Tibial nerve (tissue), 4 donors: ENCODE measurements around the gene PRR35. TPM values are rescaled to one million over a fixed set of nuclear protein-coding genes. Genes with fewer than 3 reads are reported as not detected.
A peak's percentile ranks its signal among the peaks of the same experiment; 100 is the strongest.

Experiments
- DNase-seq, 2 donors: peaks; one replicate each; pipeline ENCODE4 v3.0.0-alpha.2; 2019; ENCODE audit warnings: low spot score in 2 of 2
- H3K27ac ChIP-seq, 4 donors: fragments of 200-600 bp; sonication (generic) in 3 of 4; one replicate each; pipeline ENCODE4 v1.5.1; 2017 to 2019; ENCODE audit warnings: mild to moderate bottlenecking in 1 of 4
- H3K27me3 ChIP-seq, 2 donors: fragments of 200-600 bp; sonication (generic) in 1 of 2; one replicate each; pipeline versions ENCODE4 v1.5.1 to v1.6.0; 2017 to 2019
- H3K36me3 ChIP-seq, 3 donors: fragments of 200-600 bp; sonication (generic); one replicate each; pipeline ENCODE4 v1.5.1; 2018 to 2019
- H3K4me1 ChIP-seq, 4 donors: fragments of 200-600 bp; sonication (generic) in 3 of 4; one replicate each; pipeline ENCODE4 v1.5.1; 2017 to 2019
- H3K4me3 ChIP-seq, 4 donors: fragments of 200-600 bp; sonication (generic) in 3 of 4; one replicate each; pipeline ENCODE4 v1.5.1; 2017 to 2019; ENCODE audit warnings: mild to moderate bottlenecking in 1 of 4, moderate library complexity in 1 of 4
- H3K9me3 ChIP-seq, 4 donors: fragments of 200-600 bp; sonication (generic) in 3 of 4; one replicate each; pipeline ENCODE4 v1.5.1; 2017 to 2019
- CTCF ChIP-seq, 5 experiments: fragments of 200-600 bp in 3 of 5; fragments of 450-650 bp in 2 of 5; sonication (generic) in 3 of 5; IDR thresholded peaks; one replicate each; pipeline ENCODE4 v1.5.1; 2016 to 2019; ENCODE audit warnings: antibody characterized with exemption in 5 of 5, mild to moderate bottlenecking in 3 of 5, moderate library complexity in 2 of 5
- EP300 ChIP-seq, 2 donors: sonication (generic); formaldehyde crosslinking; IDR thresholded peaks; one replicate each; pipeline ENCODE4 v1.6.1; 2017; ENCODE audit warnings: antibody characterized with exemption in 2 of 2, mild to moderate bottlenecking in 1 of 2
- POLR2A ChIP-seq, 2 donors: fragments of 450-650 bp; IDR thresholded peaks; one replicate each; pipeline ENCODE4 v1.6.1; 2017; ENCODE audit warnings: antibody characterized with exemption in 2 of 2, mild to moderate bottlenecking in 2 of 2, moderate library complexity in 2 of 2
- WGBS, 2 donors: methylation state at CpG; one replicate each; pipeline ENCODE4 v1.1.5; 2018; 5-methylcytosine and 5-hydroxymethylcytosine counted together
- total RNA-seq, 4 donors: library from RNA; depleted of rRNA; stranded (reverse); fragments of >200 nt; gene quantifications; one replicate each; pipeline ENCODE4 v1.1.0, GENCODE V29; 2016

The PRR35 gene
- total RNA-seq, 4 donors from 2014 or later: not detected

GRCh38 chr16:585351-585750 lies 25.2 kb downstream of the PRR35 start:
- Histone ChIP-seq H3K27ac (no peak overlapping the region), H3K36me3 (peaks cover 0 to 32% (median 0%) of the 10 kb centered on the region in 3 donors), H3K27me3 (no peaks in the 10 kb centered on the region), H3K4me1 (peaks cover 0 to 42% (median 15%) of the 10 kb centered on the region in 4 donors), H3K9me3 (no peaks in the 10 kb centered on the region), H3K4me3 (no peak overlapping the region)
- DNase-seq: no peak
- TF ChIP-seq CTCF (IDR thresholded peaks at IDR 0.05): peak in 1 of 5 experiments; percentile 23
- no peak for TF ChIP-seq POLR2A (IDR thresholded peaks at IDR 0.05)
- WGBS, 2 donors: 8 to 14% methylated on average over 4 to 8 of the region's 10 CpGs

GRCh38 chr16:586047-586644 lies 26.0 kb downstream of the PRR35 start:
- no peak overlapping the region for H3K27ac ChIP-seq
- no peak for TF ChIP-seq CTCF (IDR thresholded peaks at IDR 0.05)
- WGBS, 2 donors: 40 to 45% methylated on average over 15 to 16 of the region's 16 CpGs
- H3K4me3 ChIP-seq: no peak overlapping the region
- peaks cover 0 to 24% (median 0%) of the 10 kb centered on the region in 3 donors for H3K36me3 ChIP-seq
- peaks cover 0 to 49% (median 22%) of the 10 kb centered on the region in 4 donors for H3K4me1 ChIP-seq
- no peaks in the 10 kb centered on the region for H3K27me3 ChIP-seq
- no peaks in the 10 kb centered on the region for H3K9me3 ChIP-seq
- DNase-seq: no peak

- no peak for DNase-seq
- Histone ChIP-seq H3K27ac (peak overlapping the region in 1 of 4 donors; percentile 14), H3K4me3 (no peak overlapping the region), H3K36me3 (peaks cover 0 to 17% (median 0%) of the 10 kb centered on the region in 3 donors), H3K4me1 (peaks cover 0 to 57% (median 27%) of the 10 kb centered on the region in 4 donors), H3K9me3 (no peaks in the 10 kb centered on the region), H3K27me3 (no peaks in the 10 kb centered on the region)
- 36 to 51% methylated on average over 5 to 14 of the region's 14 CpGs for WGBS, 2 donors
- TF ChIP-seq POLR2A (IDR thresholded peaks at IDR 0.05) (no peak), EP300 (IDR thresholded peaks at IDR 0.05) (no peak), CTCF (IDR thresholded peaks at IDR 0.05) (no peak)
Observed at GRCh38 chr16:586645-587590, 26.7 kb downstream of the PRR35 start.

- TF ChIP-seq CTCF (IDR thresholded peaks at IDR 0.05) (no peak), EP300 (IDR thresholded peaks at IDR 0.05) (no peak), POLR2A (IDR thresholded peaks at IDR 0.05) (no peak)
- 0 to 2% methylated on average over 15 to 21 of the region's 21 CpGs for WGBS, 2 donors
- peak overlapping the region; percentile 42 to 100 (median 90) for H3K4me3 ChIP-seq
Observed at GRCh38 chr16:588639-588888, 28.4 kb downstream of the PRR35 start.

More at GRCh38 chr16:588639-588888, 28.4 kb downstream of the PRR35 start:
- H3K36me3 ChIP-seq: peaks cover 0 to under 1% (median 0%) of the 10 kb centered on the region in 3 donors
- DNase-seq: no peak
- H3K27ac ChIP-seq: peak overlapping the region; percentile 81 to 98 (median 92)
- no peaks in the 10 kb centered on the region for H3K27me3 ChIP-seq
- no peaks in the 10 kb centered on the region for H3K9me3 ChIP-seq
- peaks cover 0 to 67% (median 36%) of the 10 kb centered on the region in 4 donors for H3K4me1 ChIP-seq
